ENCODE results near the gene MOV10L1.

DNA sequence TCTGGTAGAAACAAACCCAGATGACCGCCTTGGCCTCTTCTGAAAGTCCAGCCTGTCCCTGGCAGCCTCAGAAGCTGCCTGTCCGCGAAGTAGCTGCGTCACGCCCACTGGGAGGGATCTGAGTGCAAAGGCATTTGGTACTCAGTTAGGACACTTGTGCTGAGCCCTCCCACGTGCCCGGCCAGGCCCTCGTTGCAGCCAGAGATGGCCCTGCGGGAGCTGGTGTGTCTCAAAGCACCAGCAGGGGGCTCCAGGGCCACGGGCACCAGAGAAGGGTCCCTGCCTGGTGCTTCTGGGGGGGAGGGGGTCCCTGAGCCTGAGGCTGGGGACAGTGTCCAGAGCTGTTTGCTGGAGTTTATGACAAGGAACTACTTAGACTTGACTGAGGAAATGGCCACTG lies 116.8 kb downstream of the MOV10L1 start:
- TF ChIP-seq, protein P1, sequence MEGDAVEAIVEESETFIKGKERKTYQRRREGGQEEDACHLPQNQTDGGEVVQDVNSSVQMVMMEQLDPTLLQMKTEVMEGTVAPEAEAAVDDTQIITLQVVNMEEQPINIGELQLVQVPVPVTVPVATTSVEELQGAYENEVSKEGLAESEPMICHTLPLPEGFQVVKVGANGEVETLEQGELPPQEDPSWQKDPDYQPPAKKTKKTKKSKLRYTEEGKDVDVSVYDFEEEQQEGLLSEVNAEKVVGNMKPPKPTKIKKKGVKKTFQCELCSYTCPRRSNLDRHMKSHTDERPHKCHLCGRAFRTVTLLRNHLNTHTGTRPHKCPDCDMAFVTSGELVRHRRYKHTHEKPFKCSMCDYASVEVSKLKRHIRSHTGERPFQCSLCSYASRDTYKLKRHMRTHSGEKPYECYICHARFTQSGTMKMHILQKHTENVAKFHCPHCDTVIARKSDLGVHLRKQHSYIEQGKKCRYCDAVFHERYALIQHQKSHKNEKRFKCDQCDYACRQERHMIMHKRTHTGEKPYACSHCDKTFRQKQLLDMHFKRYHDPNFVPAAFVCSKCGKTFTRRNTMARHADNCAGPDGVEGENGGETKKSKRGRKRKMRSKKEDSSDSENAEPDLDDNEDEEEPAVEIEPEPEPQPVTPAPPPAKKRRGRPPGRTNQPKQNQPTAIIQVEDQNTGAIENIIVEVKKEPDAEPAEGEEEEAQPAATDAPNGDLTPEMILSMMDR (IDR thresholded peaks at IDR 0.05) = peak; percentile 53 to 78 (median 68)
- TF ChIP-seq POLR2A (IDR thresholded peaks at IDR 0.05) = no peak
